H1 (cell line): ENCODE measurements around the gene BPGM. TPM values are rescaled to one million over a fixed set of nuclear protein-coding genes. Genes with fewer than 3 reads are reported as not detected.

Experiments
- CTCF ChIA-PET: fragments of 300-600 bp; sonication (Branson Sonifier 250); formaldehyde crosslinking; loops from one replicate; lab custom pipeline; 2021; ENCODE audit not compliant: partially characterized antibody; lab: Charles Lee
- POLR2A ChIA-PET: fragments of 300-600 bp; sonication (Branson Sonifier 250); formaldehyde crosslinking; loops from one replicate; lab custom pipeline; 2021; ENCODE audit warnings: inconsistent platforms; ENCODE audit not compliant: partially characterized antibody; lab: Charles Lee
- DNase-seq, 2 experiments: peaks; one replicate each; pipeline versions ENCODE4 v3.0.0 to v3.0.0-alpha.2; 2010 to 2022; ENCODE audit warnings: low spot score in 2 of 2, low read depth in 1 of 2, mixed read lengths in 1 of 2
- FAIRE-seq: peaks from 2 replicates; lab custom pipeline; 2011; peaks lifted over from hg19 to GRCh38; lab: Jason Lieb, UNC
- H2AFZ ChIP-seq: 2 replicates; pipeline ENCODE4 v1.8.1; 2012; ENCODE audit warnings: low read length, inconsistent platforms
- H2AK5ac ChIP-seq: 2 replicates; pipeline ENCODE4 v1.6.1; 2013; ENCODE audit warnings: low read depth, low read length
- H2BK120ac ChIP-seq: replicated peaks from 2 replicates; pipeline ENCODE3; 2013; ENCODE audit warnings: low read depth, low read length, inconsistent platforms
- H2BK12ac ChIP-seq: 2 replicates; pipeline ENCODE4 v1.6.1; 2013; ENCODE audit warnings: low read depth, low read length
- H2BK15ac ChIP-seq: 2 replicates; pipeline ENCODE4 v1.6.1; 2013; ENCODE audit warnings: low read length
- H2BK20ac ChIP-seq: 2 replicates; pipeline ENCODE4 v1.6.1; 2013; ENCODE audit warnings: low read length
- H2BK5ac ChIP-seq: 2 replicates; pipeline ENCODE4 v1.6.1; 2013; ENCODE audit warnings: low read depth, low read length
- H3K14ac ChIP-seq: 2 replicates; pipeline ENCODE4 v1.6.1; 2013; ENCODE audit warnings: inconsistent platforms; ENCODE audit not compliant: insufficient read length
- H3K18ac ChIP-seq: 2 replicates; pipeline ENCODE4 v1.6.1; 2013; ENCODE audit warnings: low read length; ENCODE audit errors: extremely low read depth
- H3K23ac ChIP-seq: 2 replicates; pipeline ENCODE4 v1.6.1; 2013; ENCODE audit warnings: inconsistent platforms; ENCODE audit not compliant: insufficient read length
- H3K23me2 ChIP-seq: 2 replicates; pipeline ENCODE4 v1.6.1; 2013; ENCODE audit warnings: low read depth, low read length
- H3K27ac ChIP-seq: 2 replicates; pipeline ENCODE4 v1.6.1; 2011; ENCODE audit warnings: low read depth, low read length, inconsistent platforms
- H3K27me3 ChIP-seq, 4 experiments: replicated peaks in 1 of 4; 1 replicate in 1 of 4; 2 replicates in 3 of 4; pipeline versions ENCODE4 v1.6.1 to v1.8.1; 2011 to 2013; ENCODE audit warnings: low read length in 3 of 4, mild to moderate bottlenecking in 3 of 4, inconsistent platforms in 2 of 4, mixed read lengths in 2 of 4, moderate library complexity in 1 of 4; ENCODE audit not compliant: control insufficient read depth in 3 of 4, insufficient read depth in 3 of 4; ENCODE audit errors: extremely low read depth in 1 of 4
- H3K36me3 ChIP-seq, 4 experiments: 2 replicates each; pipeline versions ENCODE4 v1.6.1 to v1.8.1; 2011 to 2013; ENCODE audit warnings: mild to moderate bottlenecking in 4 of 4, low read length in 3 of 4, moderate library complexity in 2 of 4, control low read depth in 1 of 4, inconsistent platforms in 1 of 4; ENCODE audit not compliant: insufficient read depth in 4 of 4, control insufficient read depth in 2 of 4
- H3K4ac ChIP-seq: replicated peaks from 2 replicates; pipeline ENCODE3; 2013; ENCODE audit warnings: low read length, low read depth, mixed read lengths, inconsistent platforms; ENCODE audit not compliant: insufficient read length
- H3K4me1 ChIP-seq, 4 experiments: replicated peaks in 1 of 4; 1 replicate in 1 of 4; 2 replicates in 3 of 4; pipeline versions ENCODE4 v1.6.1 to v1.8.1; 2011 to 2013; ENCODE audit warnings: low read length in 3 of 4, inconsistent platforms in 2 of 4, mixed read lengths in 1 of 4; ENCODE audit not compliant: insufficient read depth in 4 of 4, control insufficient read depth in 3 of 4
- H3K4me2 ChIP-seq, 2 experiments: 2 replicates each; pipeline versions ENCODE4 v1.6.1 to v1.8.1; 2011 to 2013; ENCODE audit warnings: low read depth in 2 of 2, low read length in 2 of 2, control low read depth in 1 of 2, inconsistent platforms in 1 of 2, mild to moderate bottlenecking in 1 of 2; ENCODE audit not compliant: insufficient read depth in 1 of 2
- H3K4me3 ChIP-seq, 4 experiments: fragments of 200-600, 300-600 bp in 1 of 4; sonication (generic), shearing (Covaris generic), sonication (Bioruptor Twin) in 1 of 4; 2 replicates each; pipeline versions ENCODE4 v1.5.1 to v1.8.1; 2011 to 2016; ENCODE audit warnings: low read length in 4 of 4, low read depth in 3 of 4, control low read depth in 2 of 4, inconsistent platforms in 2 of 4, mild to moderate bottlenecking in 2 of 4, mixed read lengths in 1 of 4, moderate library complexity in 1 of 4; ENCODE audit not compliant: insufficient read depth in 2 of 4; ENCODE audit errors: extremely low read depth in 1 of 4
- H3K56ac ChIP-seq: replicated peaks from 2 replicates; pipeline ENCODE3; 2013; ENCODE audit warnings: low read depth, mild to moderate bottlenecking, mixed read lengths, low read length, inconsistent platforms; ENCODE audit not compliant: insufficient read length
- H3K79me1 ChIP-seq: 2 replicates; pipeline ENCODE4 v1.6.1; 2013; ENCODE audit warnings: low read depth, low read length, control low read depth
- H3K79me2 ChIP-seq, 2 experiments: 2 replicates each; pipeline versions ENCODE4 v1.6.1 to v1.8.1; 2012 to 2013; ENCODE audit warnings: low read length in 2 of 2, mild to moderate bottlenecking in 2 of 2, inconsistent platforms in 1 of 2; ENCODE audit not compliant: insufficient read depth in 2 of 2, control insufficient read depth in 1 of 2
- H3K9ac ChIP-seq, 4 experiments: replicated peaks in 1 of 4; 1 replicate in 1 of 4; 2 replicates in 3 of 4; pipeline versions ENCODE4 v1.6.1 to v1.8.1; 2011 to 2013; ENCODE audit warnings: low read depth in 3 of 4, low read length in 3 of 4, control low read depth in 2 of 4, mild to moderate bottlenecking in 2 of 4, moderate library complexity in 2 of 4, inconsistent platforms in 1 of 4; ENCODE audit errors: extremely low read depth in 1 of 4
- H3K9me3 ChIP-seq, 2 experiments: 2 replicates each; pipeline versions ENCODE4 v1.6.1 to v1.8.1; 2012 to 2013; ENCODE audit warnings: mild to moderate bottlenecking in 2 of 2, moderate library complexity in 2 of 2, control low read depth in 1 of 2, inconsistent platforms in 1 of 2, low read depth in 1 of 2, low read length in 1 of 2, mixed read lengths in 1 of 2; ENCODE audit not compliant: insufficient read depth in 2 of 2
- H4K20me1 ChIP-seq, 2 experiments: replicated peaks in 1 of 2; 2 replicates each; pipeline versions ENCODE3 to v1.8.1; 2011 to 2013; ENCODE audit warnings: inconsistent platforms in 2 of 2, low read length in 2 of 2, mild to moderate bottlenecking in 1 of 2; ENCODE audit not compliant: insufficient read depth in 2 of 2, control insufficient read depth in 1 of 2
- H4K5ac ChIP-seq: 2 replicates; pipeline ENCODE4 v1.6.1; 2013; ENCODE audit warnings: low read length, low read depth, mixed read lengths, inconsistent platforms; ENCODE audit not compliant: insufficient read length
- H4K8ac ChIP-seq: 2 replicates; pipeline ENCODE4 v1.8.0; 2013; ENCODE audit warnings: mild to moderate bottlenecking, moderate library complexity, low read length, inconsistent platforms; ENCODE audit not compliant: insufficient read depth; ENCODE audit errors: extremely low read depth
- H4K91ac ChIP-seq: replicated peaks from 2 replicates; pipeline ENCODE3; 2013; ENCODE audit warnings: low read length, mixed read lengths, inconsistent platforms; ENCODE audit not compliant: insufficient read length
- BRCA1 ChIP-seq: IDR thresholded peaks from 2 replicates; pipeline ENCODE4 v1.6.1; 2012; ENCODE audit warnings: low read depth, low read length, improper control_type of control experiment
- CHD2 ChIP-seq: IDR thresholded peaks from 2 replicates; pipeline ENCODE4 v1.6.1; 2012; ENCODE audit warnings: low read length, improper control_type of control experiment
- EGR1 ChIP-seq: IDR thresholded peaks from 2 replicates; pipeline ENCODE4 v1.6.1; 2011; ENCODE audit warnings: low read depth, low read length, borderline replicate concordance
- FOSL1 ChIP-seq: IDR thresholded peaks from 2 replicates; pipeline ENCODE4 v1.6.1; 2011; ENCODE audit warnings: mild to moderate bottlenecking, low read depth, low read length, moderate library complexity; ENCODE audit not compliant: insufficient read depth
- HDAC2 ChIP-seq, 2 experiments: fragments of 300-600 bp in 1 of 2; sonication (generic) in 1 of 2; IDR thresholded peaks; 2 replicates each; pipeline ENCODE4 v1.6.1; 2011 to 2012; ENCODE audit warnings: low read depth in 2 of 2, low read length in 2 of 2, mild to moderate bottlenecking in 2 of 2, moderate library complexity in 2 of 2, borderline replicate concordance in 1 of 2, inconsistent platforms in 1 of 2
- KDM4A ChIP-seq: IDR thresholded peaks from one replicate; pipeline ENCODE4 v1.7.1; 2012; ENCODE audit warnings: low read depth, mild to moderate bottlenecking, moderate library complexity, low read length, inconsistent platforms; ENCODE audit not compliant: severe bottlenecking
- POLR2A ChIP-seq, 2 experiments: IDR thresholded peaks; 1 replicate in 1 of 2; 2 replicates in 1 of 2; pipeline ENCODE4 v1.6.1; 2011; ENCODE audit warnings: low read depth in 2 of 2, low read length in 2 of 2, mild to moderate bottlenecking in 2 of 2; ENCODE audit errors: control extremely low read depth in 1 of 2
- RXRA ChIP-seq: IDR thresholded peaks from 2 replicates; pipeline ENCODE4 v1.6.1; 2011; ENCODE audit warnings: low read depth, mild to moderate bottlenecking, low read length, moderate library complexity; ENCODE audit not compliant: insufficient read depth
- SRF ChIP-seq: IDR thresholded peaks from 2 replicates; pipeline ENCODE4 v1.6.1; 2011; ENCODE audit warnings: mild to moderate bottlenecking, low read depth, low read length, moderate library complexity
- WGBS, 2 experiments: shearing (Covaris generic) in 1 of 2; methylation state at CpG; one replicate each; pipeline versions ENCODE4 v1.1.6 to v1.1.7; 2013 to 2015; ENCODE audit warnings: low lambda C conversion rate in 2 of 2, mixed read lengths in 2 of 2, inconsistent platforms in 1 of 2, low coverage in 1 of 2, missing lambda C conversion rate in 1 of 2; ENCODE audit not compliant: insufficient replicate concordance in 2 of 2, insufficient coverage in 1 of 2, insufficient read length in 1 of 2; ENCODE audit errors: extremely low coverage in 1 of 2, missing lambda C conversion rate in 1 of 2; 5-methylcytosine and 5-hydroxymethylcytosine counted together
- polyA plus RNA-seq, 7 experiments: library from polyadenylated mRNA; depleted of rRNA in 3 of 7; stranded (reverse) in 5 of 7; unstranded in 2 of 7; fragments of >200 nt in 5 of 7; fragments of 200-250 nt in 2 of 7; gene quantifications; 1 replicate in 5 of 7; 2 replicates in 1 of 7; 4 replicates in 1 of 7; pipeline versions ENCODE4 v1.2.1 to v1.2.3, GENCODE V29; 2011 to 2013; ENCODE audit warnings: missing spikeins in 2 of 7, mixed read lengths in 2 of 7
- total RNA-seq: library from RNA; stranded (reverse); fragmentation: NEBNext Ultra II Directional; extraction: Animal tissue kit (Norgen Biotek cat#: 25700); gene quantifications from 2 replicates; pipeline ENCODE4 v1.2.1, GENCODE V29; 2021
- TF ChIP-seq, protein P1 (sequence below): IDR thresholded peaks from 2 replicates; pipeline ENCODE4 v1.6.1; 2012; ENCODE audit warnings: low read length, inconsistent platforms

Gene BPGM
- total and polyA plus RNA-seq, 2 of the 8 experiments (the other 6 are each of a cell fraction or from before 2014, with no cell fraction given) = 9.7 to 15.3 TPM

DNA sequence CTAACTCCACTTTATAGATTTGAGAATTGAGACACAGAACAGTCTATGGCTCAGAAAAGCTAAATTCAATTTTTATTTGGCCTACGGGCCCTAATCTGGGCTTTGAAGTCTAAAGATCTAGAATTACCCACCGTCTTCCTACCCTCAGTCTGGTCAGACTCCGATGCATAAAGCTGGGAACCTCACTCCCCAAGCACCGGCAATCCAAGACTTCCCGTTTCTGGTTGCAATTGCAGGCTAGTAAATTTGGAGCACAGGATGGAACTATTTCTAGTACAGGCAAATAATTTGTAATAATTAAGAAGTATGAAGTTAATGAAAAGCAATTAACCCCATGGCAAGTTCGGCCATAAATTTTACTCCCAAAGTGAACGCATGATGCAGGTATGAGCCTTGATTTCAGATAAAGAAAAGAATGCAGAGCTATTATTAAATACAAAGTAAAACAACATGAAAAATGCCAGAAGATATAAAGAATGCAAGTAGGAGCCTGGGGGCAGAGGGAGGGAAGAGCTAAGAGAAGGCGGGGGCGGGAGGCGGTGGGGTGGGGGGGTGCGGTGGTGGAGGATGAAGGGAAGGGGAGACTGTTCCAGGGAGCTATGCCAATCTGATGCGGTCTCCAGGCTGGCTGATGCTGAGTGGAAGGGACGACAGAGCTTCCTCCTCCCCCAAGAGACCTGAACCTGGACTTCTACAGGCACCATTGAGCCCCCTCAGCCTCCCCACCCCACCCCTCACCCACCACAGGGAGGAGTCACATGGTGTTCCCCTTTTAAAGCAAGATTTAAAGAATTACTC lies 45.1 kb downstream of the BPGM start:
- no peaks in the 10 kb centered on the region for H3K27me3 ChIP-seq
- peak overlapping the region; percentile 81 for H2AFZ ChIP-seq
- no peak overlapping the region for H3K56ac ChIP-seq
- no peak overlapping the region for H3K9ac ChIP-seq
- peaks cover 0 to 3% (median 0%) of the 10 kb centered on the region in 4 experiments; a peak in 1 of 7 replicates for H3K4me1 ChIP-seq
- H2AK5ac ChIP-seq = no peak overlapping the region
- H3K4me2 ChIP-seq = no peak overlapping the region
- H3K4ac ChIP-seq = no peak overlapping the region
- no peaks in the 10 kb centered on the region for H3K79me2 ChIP-seq
- H2BK15ac ChIP-seq = no peak overlapping the region
- no peaks in the 10 kb centered on the region for H3K23me2 ChIP-seq
- no peaks in the 10 kb centered on the region; a peak in 1 of 8 replicates for H3K36me3 ChIP-seq
- FAIRE-seq (no peak), DNase-seq (no peak)
- H4K5ac ChIP-seq = no peak overlapping the region
- no peaks in the 10 kb centered on the region for H4K20me1 ChIP-seq
- H2BK120ac ChIP-seq = no peak overlapping the region
- no peak overlapping the region for H3K4me3 ChIP-seq
- H3K9me3 ChIP-seq = no peaks in the 10 kb centered on the region
- no peak overlapping the region for H2BK5ac ChIP-seq
- H3K79me1 ChIP-seq = no peaks in the 10 kb centered on the region
- H4K8ac ChIP-seq = no peak overlapping the region
- ChIA-PET POLR2A (interaction anchor here (0.8 to 1.9 kb wide), 2 partner anchors 14 to 60 kb away, joined by 4 to 5 read pairs; no protein-coding TSS in a partner anchor), CTCF (interaction anchor here (0.9 to 3.5 kb wide), 7 partner anchors 10 to 262 kb away, joined by 3 to 28 read pairs (median 10); no protein-coding TSS in a partner anchor)
- no peak overlapping the region for H3K23ac ChIP-seq
- no peak overlapping the region for H3K18ac ChIP-seq
- no peak overlapping the region for H3K27ac ChIP-seq
- H3K14ac ChIP-seq = no peak overlapping the region
- no peak overlapping the region for H2BK12ac ChIP-seq
- H4K91ac ChIP-seq = no peak overlapping the region
- no peak overlapping the region for H2BK20ac ChIP-seq
- WGBS, 2 experiments = 93% methylated on average over 8 of the region's 13 CpGs; no CpG with 5 or more reads in 1 of the 2 experiments
- TF ChIP-seq CHD2 = no peak
- TF ChIP-seq BRCA1 = no peak
- no peak for TF ChIP-seq RXRA
- no peak for TF ChIP-seq POLR2A (IDR thresholded peaks at IDR 0.05; ENCODE audit: control extremely low read depth in 1 of 2, low read depth in 2 of 2, low read length in 2 of 2)
- TF ChIP-seq KDM4A = no peak
- TF ChIP-seq, protein P1, sequence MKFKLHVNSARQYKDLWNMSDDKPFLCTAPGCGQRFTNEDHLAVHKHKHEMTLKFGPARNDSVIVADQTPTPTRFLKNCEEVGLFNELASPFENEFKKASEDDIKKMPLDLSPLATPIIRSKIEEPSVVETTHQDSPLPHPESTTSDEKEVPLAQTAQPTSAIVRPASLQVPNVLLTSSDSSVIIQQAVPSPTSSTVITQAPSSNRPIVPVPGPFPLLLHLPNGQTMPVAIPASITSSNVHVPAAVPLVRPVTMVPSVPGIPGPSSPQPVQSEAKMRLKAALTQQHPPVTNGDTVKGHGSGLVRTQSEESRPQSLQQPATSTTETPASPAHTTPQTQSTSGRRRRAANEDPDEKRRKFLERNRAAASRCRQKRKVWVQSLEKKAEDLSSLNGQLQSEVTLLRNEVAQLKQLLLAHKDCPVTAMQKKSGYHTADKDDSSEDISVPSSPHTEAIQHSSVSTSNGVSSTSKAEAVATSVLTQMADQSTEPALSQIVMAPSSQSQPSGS = no peak
- TF ChIP-seq HDAC2 (IDR thresholded peaks at IDR 0.05; ENCODE audit: borderline replicate concordance in 1 of 2, low read depth in 2 of 2, low read length in 2 of 2) = no peak
- TF ChIP-seq FOSL1 = no peak
- TF ChIP-seq EGR1 = no peak
- TF ChIP-seq SRF = no peak
